HG03457 (cell line): ENCODE results near the gene MPC2.
"Not testable (repeated sequence)": the region's sequence is repeated elsewhere in the genome, so short reads cannot be mapped to it uniquely, and the experiment has no call there.

Experiments used
- ATAC-seq: cut with Tn5 transposase; IDR thresholded peaks from one replicate; pipeline ENCODE4 v1.9.1; 2021; ENCODE audit warnings: moderate number of reproducible peaks; ENCODE audit not compliant: unreplicated experiment

The MPC2 gene

GRCh38 chr1:167909691-167910180, 27.1 kb downstream of the MPC2 start:
- no peak for ATAC-seq

DNA sequence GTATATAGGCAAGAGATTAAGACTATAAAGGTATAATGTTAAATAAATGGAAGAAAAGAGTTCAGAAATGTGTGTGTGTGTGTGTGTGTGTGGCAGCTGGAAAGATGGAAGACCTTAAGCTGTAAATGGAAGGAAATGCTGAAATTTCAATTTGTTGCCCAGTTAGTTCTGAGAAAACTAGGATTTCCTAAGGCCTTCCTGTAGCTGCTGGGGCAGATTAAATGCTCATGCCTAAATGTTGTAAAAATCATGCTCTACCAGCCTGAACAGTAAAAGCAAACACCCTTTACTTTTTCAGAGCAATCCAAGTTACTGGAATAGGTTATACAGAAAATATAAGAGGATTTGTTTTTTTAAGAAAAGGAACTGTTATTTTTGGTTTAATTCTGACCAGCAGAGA, 31.2 kb downstream of the MPC2 start:
- no peak for ATAC-seq

DNA sequence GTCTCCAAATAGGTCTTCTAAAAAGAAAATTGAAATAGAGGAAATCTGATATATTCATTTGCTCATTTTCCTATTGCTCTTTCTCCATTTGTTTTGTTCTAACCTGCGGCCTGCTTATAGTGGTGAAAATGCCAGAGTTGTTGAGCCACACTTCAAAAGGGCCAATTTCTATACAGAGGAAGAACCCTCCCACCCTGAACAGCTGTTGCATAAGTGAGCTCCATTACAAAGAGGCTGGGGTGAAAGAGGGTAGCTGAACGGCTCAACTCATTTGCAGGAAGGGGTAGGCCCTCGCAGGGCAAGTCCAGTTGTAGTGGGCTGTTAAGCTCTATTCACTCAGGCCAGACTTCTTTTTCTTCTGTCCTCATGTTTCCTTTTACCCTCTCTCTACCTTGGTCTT, 31.7 kb downstream of the MPC2 start:
- no peak for ATAC-seq

DNA sequence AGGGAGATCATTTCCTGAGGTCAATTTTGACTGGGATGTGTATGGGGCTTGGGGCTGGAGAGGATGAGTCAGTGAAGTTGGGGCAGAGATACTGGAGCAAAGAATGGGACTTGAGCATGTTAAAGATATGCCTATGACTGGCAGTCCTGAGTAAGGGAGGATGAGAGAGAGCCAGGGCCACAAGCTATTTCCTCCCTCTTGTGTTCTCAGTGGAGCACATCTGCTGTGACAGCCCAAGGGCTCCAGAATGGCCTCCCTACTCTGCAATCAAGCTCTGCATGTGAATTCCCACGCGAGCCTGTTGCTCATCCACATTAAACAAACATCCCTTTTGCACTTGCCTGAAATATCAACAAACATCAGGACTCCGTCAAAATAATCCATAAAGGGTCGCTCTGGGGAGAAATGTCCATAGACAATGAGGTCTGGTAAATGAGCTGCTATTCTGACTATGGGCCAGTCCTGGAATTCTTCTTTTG, 32.2 kb downstream of the MPC2 start:
- no peak for ATAC-seq

- no peak for ATAC-seq
These were observed 36.0 kb downstream of the MPC2 start for GRCh38 chr1:167900907-167901306.

GRCh38 chr1:167899253-167899681, 37.6 kb downstream of the MPC2 start:
- ATAC-seq, result peak; percentile 91

GRCh38 chr1:167898578-167899222, 38.2 kb downstream of the MPC2 start:
- no peak for ATAC-seq

DNA sequence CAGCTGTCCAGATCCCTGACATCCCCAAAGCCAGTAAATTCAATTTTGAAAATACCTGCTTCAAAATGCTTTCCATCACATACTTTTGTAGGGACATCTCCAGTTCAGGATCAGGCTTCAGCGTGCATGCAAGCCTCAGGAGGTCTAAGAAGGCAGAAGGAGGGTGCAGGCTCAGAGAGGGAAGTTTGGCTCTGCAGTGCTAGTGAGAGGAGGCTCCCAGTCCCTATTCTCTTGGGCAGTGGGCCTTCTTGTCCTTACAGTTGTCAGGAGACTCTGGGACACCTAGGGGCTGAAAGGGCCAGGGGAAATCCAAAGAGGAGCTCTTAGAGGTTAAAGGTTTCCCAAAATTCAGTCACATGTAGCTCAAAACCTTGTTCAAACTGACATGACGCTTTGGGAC, 43.1 kb downstream of the MPC2 start:
- no peak for ATAC-seq

DNA sequence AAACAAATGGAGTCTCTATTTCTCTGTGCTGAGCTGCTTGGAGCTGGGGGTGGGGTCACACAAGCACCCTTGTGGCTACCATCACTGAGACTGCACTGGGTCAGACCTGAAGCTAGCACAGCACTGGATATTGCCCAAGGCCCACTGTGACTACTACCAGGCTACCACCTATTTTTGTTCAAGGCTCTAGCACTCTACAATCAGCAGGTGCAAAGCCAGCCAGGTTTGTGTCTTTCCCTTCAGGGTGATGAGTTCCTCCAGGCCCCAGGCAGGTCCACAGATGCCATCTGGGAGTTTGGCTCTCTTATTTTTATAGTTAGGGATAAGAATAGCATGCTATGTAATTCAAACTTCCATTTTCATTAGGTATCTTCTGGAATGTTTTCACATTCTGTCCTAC, 46.5 kb downstream of the MPC2 start:
- no peak for ATAC-seq

- not testable (repeated sequence) for ATAC-seq
These were observed 49.7 kb downstream of the MPC2 start for GRCh38 chr1:167887187-167887586.

DNA sequence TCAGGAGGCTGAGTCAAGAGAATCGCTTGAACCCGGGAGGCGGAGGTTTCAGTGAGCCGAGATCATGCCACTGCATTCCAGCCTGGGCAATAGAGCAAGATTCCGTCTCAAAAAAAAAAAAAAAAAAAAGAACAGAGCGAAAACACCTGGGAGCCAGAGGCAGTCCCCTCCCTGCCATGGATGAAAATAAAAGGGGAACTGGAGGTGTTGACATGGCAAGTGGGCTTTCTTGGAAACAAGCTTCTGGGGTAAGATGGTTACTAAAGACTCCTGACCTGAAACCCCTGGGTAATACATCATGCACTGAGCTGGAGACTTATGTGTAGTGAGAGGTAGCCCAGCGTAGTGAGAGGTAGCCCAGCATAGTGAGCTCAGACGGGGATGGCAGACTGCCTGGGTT, 54.5 kb downstream of the MPC2 start:
- ATAC-seq, result no peak

- ATAC-seq, result no peak
These were observed 55.1 kb downstream of the MPC2 start for GRCh38 chr1:167881786-167882185.

GRCh38 chr1:167881069-167881468, 55.8 kb downstream of the MPC2 start:
- no peak for ATAC-seq

- no peak for ATAC-seq
These were observed 56.3 kb downstream of the MPC2 start for GRCh38 chr1:167880580-167881021.

- ATAC-seq, result no peak
These were observed 57.4 kb downstream of the MPC2 start for GRCh38 chr1:167879508-167879907.

- no peak for ATAC-seq
These were observed 58.3 kb downstream of the MPC2 start for GRCh38 chr1:167878372-167879160.

DNA sequence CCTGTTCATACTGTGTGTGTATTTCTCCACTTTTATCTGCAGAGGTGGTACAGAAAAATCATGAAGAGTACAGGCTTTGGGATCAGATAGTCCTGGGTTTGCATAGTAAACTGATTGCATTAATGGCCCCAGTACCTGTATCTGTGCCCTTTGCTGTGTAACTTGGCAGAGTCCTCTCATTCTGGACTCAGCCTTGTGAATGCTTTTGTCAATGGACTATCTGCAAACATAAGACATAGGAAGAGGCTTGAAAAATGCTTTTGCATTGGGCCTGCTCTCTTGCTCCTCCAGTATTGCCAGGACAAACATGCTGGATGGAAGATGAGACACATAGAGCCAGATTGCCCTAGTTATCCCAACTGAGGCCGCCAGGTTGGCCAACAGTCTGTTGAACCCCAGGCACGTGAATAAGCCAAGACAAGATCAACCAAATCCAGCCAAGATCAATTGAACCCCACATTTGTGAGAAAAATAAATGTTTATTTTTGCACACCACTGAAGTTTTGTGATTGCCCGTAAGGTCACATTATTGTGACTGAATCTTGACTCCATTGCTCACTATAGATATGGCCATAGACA, 60.2 kb downstream of the MPC2 start:
- no peak for ATAC-seq

DNA sequence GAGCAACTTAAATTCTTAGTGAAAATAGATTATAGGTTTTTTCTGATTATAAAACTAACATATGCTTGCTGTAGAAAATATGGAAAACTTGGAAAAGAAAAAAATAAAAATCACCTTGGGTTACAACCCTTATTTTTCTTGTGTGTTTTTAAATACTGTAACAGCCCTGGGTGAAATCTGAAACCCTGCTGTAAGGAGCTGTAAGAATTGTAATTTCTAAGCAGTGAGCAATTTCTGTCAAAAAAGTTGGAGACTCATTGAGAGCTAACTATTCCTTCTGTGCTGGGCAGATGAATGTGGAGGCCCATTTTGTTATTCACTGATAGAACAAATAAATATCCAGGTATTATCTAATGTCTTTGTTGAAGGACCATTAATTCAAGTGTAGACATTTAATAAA, 65.5 kb downstream of the MPC2 start:
- ATAC-seq, result no peak

DNA sequence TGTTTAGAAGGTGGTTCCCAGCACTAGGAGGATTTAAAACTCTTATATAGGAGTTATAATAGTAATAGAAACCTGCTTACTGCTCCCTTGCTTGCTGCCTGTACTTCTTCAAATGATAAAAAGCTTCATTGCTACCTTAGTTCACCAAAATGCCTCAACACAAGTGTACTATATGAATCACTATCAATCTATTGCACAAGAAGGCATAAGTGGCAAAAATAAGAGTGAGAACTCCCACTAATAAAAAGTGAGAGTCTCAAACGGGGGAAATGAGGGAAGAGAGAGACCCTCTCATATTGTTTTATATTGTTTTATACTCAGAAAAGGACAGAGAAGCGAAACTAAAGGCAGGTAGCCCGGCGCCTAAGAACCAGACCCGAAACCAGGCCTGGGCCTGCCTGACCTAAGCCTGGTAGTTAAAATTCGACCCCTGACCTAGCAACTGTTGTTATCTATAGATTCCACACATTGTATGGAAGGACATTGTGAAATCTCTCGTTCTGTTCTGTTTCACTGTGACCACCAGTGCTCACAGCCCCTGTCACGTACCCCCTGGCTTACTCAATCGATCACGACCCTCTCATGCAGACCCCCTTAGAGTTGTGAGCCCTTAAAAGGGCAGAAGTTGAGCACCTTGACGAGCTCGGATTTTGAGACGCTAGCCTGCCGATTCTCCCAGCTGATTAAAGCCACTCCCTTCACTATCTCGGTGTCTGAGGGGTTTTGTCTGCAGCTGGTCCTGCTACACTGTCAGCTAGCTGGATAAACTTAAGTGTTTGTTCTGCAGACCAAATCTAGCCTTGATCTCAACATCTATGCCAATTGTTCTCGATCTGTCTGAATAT, 67.5 kb downstream of the MPC2 start:
- not testable (repeated sequence) for ATAC-seq

GRCh38 chr1:167866739-167867414, 70.0 kb downstream of the MPC2 start:
- ATAC-seq, result not testable (repeated sequence)
